HEK293 (cell line): ENCODE results near the gene GMPR2.

ENCODE experiments used
- FEZF1 ChIP-seq: fragments of 450-650 bp; formaldehyde crosslinking; IDR thresholded peaks from 2 replicates; pipeline ENCODE4 v1.5.1; 2016; ENCODE audit warnings: missing biosample characterization, missing genetic modification characterization
- KLF10 ChIP-seq: fragments of 450-650 bp; IDR thresholded peaks from 2 replicates; pipeline ENCODE4 v1.5.1; 2018; ENCODE audit warnings: missing biosample characterization, mild to moderate bottlenecking, missing genetic modification characterization
- SP3 ChIP-seq: fragments of 450-650 bp; formaldehyde crosslinking; IDR thresholded peaks from 2 replicates; pipeline ENCODE4 v1.5.1; 2016; ENCODE audit warnings: missing biosample characterization, missing genetic modification characterization
- ZFP3 ChIP-seq: fragments of 450-650 bp; formaldehyde crosslinking; IDR thresholded peaks from 2 replicates; pipeline ENCODE4 v1.5.1; 2016; ENCODE audit warnings: low read depth, missing biosample characterization, missing genetic modification characterization
- ZNF2 ChIP-seq: fragments of 450-650 bp; formaldehyde crosslinking; IDR thresholded peaks from 2 replicates; pipeline ENCODE4 v1.5.1; 2016; ENCODE audit warnings: missing biosample characterization, missing genetic modification characterization
- ZNF324 ChIP-seq: fragments of 450-650 bp; formaldehyde crosslinking; IDR thresholded peaks from 2 replicates; pipeline ENCODE4 v1.5.1; 2016; ENCODE audit warnings: missing biosample characterization, missing genetic modification characterization
- ZNF335 ChIP-seq: fragments of 450-650 bp; formaldehyde crosslinking; conservative IDR thresholded peaks from 2 replicates; pipeline ENCODE4 v1.5.1; 2016; ENCODE audit warnings: missing biosample characterization, missing genetic modification characterization
- ZNF394 ChIP-seq: fragments of 450-650 bp; formaldehyde crosslinking; IDR thresholded peaks from 2 replicates; pipeline ENCODE4 v1.5.1; 2016; ENCODE audit warnings: missing biosample characterization, missing genetic modification characterization, mild to moderate bottlenecking, moderate library complexity, borderline replicate concordance
- ZNF658 ChIP-seq: fragments of 450-650 bp; formaldehyde crosslinking; IDR thresholded peaks from 2 replicates; pipeline ENCODE4; 2016; ENCODE audit warnings: missing biosample characterization, missing genetic modification characterization
- ZNF791 ChIP-seq: fragments of 450-650 bp; formaldehyde crosslinking; IDR thresholded peaks from 2 replicates; pipeline ENCODE4 v1.5.1; 2016; ENCODE audit warnings: missing biosample characterization, missing genetic modification characterization
- TF ChIP-seq, protein P1 (sequence below): fragments of 450-650 bp; formaldehyde crosslinking; IDR thresholded peaks from 2 replicates; pipeline ENCODE4 v1.5.1; 2016; ENCODE audit warnings: missing biosample characterization, missing genetic modification characterization
- TF ChIP-seq, protein P2 (sequence below): fragments of 450-650 bp; formaldehyde crosslinking; IDR thresholded peaks from 2 replicates; pipeline ENCODE4 v1.5.1; 2016; ENCODE audit warnings: missing biosample characterization, missing genetic modification characterization, low read depth
- TF ChIP-seq, protein P3 (sequence below): fragments of 450-650 bp; formaldehyde crosslinking; IDR thresholded peaks from 2 replicates; pipeline ENCODE4 v1.5.1; 2017; ENCODE audit warnings: missing biosample characterization, missing genetic modification characterization
- TF ChIP-seq, protein P4 (sequence below): fragments of 450-650 bp; formaldehyde crosslinking; conservative IDR thresholded peaks from 2 replicates; pipeline ENCODE4 v1.5.1; 2016; ENCODE audit warnings: low read depth, missing biosample characterization, missing genetic modification characterization
- TF ChIP-seq, protein P5 (sequence below): fragments of 450-650 bp; formaldehyde crosslinking; IDR thresholded peaks from 2 replicates; pipeline ENCODE4 v1.5.1; 2016; ENCODE audit warnings: missing biosample characterization, missing genetic modification characterization
- TF ChIP-seq, protein P6 (sequence below): fragments of 450-650 bp; formaldehyde crosslinking; IDR thresholded peaks from 2 replicates; pipeline ENCODE4 v1.5.1; 2016; ENCODE audit warnings: missing biosample characterization, missing genetic modification characterization
- TF ChIP-seq, protein P7 (sequence below): fragments of 450-650 bp; formaldehyde crosslinking; IDR thresholded peaks from 2 replicates; pipeline ENCODE4 v1.5.1; 2016; ENCODE audit warnings: missing biosample characterization, missing genetic modification characterization

The GMPR2 gene

DNA sequence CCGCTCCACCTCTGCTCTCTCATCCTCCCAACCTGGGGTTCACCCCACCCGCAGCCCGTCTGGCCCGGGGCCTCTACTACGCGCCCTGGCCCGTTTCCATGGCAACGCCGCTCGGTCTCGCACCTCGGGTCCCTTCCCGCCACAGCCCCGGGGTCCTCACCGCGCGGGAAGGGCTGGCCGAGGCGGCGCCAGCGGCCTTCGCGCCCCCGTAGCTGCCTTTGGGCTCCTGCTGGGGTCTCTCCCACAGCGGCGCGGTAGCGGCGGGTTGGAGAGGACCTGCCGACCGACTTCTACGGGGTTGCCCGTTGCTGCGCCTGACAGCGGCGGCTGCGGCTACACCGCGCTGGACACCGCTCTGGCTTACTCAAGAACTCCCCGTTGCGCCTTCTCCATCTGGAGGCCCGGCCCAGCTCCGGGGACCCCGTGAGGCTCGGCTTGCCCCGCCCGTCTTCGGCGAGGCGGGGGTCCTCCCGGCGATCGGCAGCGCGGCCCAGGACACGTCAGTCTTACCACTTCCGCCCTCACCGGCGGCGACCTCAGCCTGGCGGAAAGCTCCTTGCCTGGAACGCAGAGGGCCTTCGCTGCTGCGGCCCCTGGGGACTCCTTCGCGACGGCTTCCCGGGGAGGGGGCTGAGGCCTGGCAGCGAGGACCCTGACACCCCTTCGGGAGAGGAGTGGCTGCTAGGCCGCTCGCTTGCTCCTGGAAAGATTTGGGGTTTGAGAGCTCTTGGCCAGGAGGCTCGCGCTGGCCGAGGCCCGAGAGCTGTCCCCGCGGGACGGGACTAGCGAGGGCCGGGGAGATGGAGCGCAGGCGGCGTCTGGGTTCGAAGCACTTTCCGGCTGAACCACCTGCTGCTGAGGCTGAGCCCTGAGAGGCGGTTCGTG is 37.3 kb upstream of the GMPR2 start, which contains the start of gene TM9SF1 (continued):
- TF ChIP-seq, protein P1, sequence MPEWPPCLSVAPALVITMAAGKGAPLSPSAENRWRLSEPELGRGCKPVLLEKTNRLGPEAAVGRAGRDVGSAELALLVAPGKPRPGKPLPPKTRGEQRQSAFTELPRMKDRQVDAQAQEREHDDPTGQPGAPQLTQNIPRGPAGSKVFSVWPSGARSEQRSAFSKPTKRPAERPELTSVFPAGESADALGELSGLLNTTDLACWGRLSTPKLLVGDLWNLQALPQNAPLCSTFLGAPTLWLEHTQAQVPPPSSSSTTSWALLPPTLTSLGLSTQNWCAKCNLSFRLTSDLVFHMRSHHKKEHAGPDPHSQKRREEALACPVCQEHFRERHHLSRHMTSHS (tag by site-specific recombination) = no peak
- TF ChIP-seq ZFP3 (tag by site-specific recombination) (no peak), KLF10 (peak; percentile 64; the same call in 1 of the 2 replicates), ZNF658 (no peak), ZNF335 (tag by site-specific recombination) (peak; percentile 100), FEZF1 (tag by site-specific recombination) (no peak; the same call in 1 of the 2 replicates), SP3 (tag by site-specific recombination) (peak; percentile 78), ZNF2 (tag by site-specific recombination) (0 out of 2 replicates have a peak, but pooled peaks have one; percentile 63), ZNF791 (tag by site-specific recombination) (no peak), ZNF324 (tag by site-specific recombination) (peak; percentile 88; the same call in 1 of the 2 replicates), ZNF394 (tag by site-specific recombination) (peak; percentile 52; the same call in 1 of the 2 replicates)
- TF ChIP-seq, protein P2, sequence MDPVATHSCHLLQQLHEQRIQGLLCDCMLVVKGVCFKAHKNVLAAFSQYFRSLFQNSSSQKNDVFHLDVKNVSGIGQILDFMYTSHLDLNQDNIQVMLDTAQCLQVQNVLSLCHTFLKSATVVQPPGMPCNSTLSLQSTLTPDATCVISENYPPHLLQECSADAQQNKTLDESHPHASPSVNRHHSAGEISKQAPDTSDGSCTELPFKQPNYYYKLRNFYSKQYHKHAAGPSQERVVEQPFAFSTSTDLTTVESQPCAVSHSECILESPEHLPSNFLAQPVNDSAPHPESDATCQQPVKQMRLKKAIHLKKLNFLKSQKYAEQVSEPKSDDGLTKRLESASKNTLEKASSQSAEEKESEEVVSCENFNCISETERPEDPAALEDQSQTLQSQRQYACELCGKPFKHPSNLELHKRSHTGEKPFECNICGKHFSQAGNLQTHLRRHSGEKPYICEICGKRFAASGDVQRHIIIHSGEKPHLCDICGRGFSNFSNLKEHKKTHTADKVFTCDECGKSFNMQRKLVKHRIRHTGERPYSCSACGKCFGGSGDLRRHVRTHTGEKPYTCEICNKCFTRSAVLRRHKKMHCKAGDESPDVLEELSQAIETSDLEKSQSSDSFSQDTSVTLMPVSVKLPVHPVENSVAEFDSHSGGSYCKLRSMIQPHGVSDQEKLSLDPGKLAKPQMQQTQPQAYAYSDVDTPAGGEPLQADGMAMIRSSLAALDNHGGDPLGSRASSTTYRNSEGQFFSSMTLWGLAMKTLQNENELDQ (tag by site-specific recombination) = no peak
- TF ChIP-seq, protein P3, sequence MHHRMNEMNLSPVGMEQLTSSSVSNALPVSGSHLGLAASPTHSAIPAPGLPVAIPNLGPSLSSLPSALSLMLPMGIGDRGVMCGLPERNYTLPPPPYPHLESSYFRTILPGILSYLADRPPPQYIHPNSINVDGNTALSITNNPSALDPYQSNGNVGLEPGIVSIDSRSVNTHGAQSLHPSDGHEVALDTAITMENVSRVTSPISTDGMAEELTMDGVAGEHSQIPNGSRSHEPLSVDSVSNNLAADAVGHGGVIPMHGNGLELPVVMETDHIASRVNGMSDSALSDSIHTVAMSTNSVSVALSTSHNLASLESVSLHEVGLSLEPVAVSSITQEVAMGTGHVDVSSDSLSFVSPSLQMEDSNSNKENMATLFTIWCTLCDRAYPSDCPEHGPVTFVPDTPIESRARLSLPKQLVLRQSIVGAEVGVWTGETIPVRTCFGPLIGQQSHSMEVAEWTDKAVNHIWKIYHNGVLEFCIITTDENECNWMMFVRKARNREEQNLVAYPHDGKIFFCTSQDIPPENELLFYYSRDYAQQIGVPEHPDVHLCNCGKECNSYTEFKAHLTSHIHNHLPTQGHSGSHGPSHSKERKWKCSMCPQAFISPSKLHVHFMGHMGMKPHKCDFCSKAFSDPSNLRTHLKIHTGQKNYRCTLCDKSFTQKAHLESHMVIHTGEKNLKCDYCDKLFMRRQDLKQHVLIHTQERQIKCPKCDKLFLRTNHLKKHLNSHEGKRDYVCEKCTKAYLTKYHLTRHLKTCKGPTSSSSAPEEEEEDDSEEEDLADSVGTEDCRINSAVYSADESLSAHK (tag by site-specific recombination) = 0 out of 2 replicates have a peak, but pooled peaks have one; percentile 17
- TF ChIP-seq, protein P4, sequence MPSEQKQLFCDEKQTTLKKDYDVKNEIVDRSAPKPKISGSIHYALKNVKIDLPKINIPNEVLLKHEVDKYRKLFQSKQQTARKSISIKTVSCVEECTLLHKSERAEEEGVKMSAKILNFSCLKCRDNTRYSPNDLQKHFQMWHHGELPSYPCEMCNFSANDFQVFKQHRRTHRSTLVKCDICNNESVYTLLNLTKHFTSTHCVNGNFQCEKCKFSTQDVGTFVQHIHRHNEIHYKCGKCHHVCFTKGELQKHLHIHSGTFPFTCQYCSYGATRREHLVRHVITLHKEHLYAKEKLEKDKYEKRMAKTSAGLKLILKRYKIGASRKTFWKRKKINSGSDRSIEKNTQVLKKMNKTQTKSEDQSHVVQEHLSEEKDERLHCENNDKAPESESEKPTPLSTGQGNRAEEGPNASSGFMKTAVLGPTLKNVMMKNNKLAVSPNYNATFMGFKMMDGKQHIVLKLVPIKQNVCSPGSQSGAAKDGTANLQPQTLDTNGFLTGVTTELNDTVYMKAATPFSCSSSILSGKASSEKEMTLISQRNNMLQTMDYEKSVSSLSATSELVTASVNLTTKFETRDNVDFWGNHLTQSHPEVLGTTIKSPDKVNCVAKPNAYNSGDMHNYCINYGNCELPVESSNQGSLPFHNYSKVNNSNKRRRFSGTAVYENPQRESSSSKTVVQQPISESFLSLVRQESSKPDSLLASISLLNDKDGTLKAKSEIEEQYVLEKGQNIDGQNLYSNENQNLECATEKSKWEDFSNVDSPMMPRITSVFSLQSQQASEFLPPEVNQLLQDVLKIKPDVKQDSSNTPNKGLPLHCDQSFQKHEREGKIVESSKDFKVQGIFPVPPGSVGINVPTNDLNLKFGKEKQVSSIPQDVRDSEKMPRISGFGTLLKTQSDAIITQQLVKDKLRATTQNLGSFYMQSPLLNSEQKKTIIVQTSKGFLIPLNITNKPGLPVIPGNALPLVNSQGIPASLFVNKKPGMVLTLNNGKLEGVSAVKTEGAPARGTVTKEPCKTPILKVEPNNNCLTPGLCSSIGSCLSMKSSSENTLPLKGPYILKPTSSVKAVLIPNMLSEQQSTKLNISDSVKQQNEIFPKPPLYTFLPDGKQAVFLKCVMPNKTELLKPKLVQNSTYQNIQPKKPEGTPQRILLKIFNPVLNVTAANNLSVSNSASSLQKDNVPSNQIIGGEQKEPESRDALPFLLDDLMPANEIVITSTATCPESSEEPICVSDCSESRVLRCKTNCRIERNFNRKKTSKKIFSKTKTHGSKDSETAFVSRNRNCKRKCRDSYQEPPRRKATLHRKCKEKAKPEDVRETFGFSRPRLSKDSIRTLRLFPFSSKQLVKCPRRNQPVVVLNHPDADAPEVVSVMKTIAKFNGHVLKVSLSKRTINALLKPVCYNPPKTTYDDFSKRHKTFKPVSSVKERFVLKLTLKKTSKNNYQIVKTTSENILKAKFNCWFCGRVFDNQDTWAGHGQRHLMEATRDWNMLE = peak; percentile 57; the same call in 1 of the 2 replicates
- TF ChIP-seq, protein P5, sequence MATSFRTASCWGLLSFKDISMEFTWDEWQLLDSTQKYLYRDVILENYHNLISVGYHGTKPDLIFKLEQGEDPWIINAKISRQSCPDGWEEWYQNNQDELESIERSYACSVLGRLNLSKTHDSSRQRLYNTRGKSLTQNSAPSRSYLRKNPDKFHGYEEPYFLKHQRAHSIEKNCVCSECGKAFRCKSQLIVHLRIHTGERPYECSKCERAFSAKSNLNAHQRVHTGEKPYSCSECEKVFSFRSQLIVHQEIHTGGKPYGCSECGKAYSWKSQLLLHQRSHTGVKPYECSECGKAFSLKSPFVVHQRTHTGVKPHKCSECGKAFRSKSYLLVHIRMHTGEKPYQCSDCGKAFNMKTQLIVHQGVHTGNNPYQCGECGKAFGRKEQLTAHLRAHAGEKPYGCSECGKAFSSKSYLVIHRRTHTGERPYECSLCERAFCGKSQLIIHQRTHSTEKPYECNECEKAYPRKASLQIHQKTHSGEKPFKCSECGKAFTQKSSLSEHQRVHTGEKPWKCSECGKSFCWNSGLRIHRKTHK (tag by site-specific recombination) = no peak
- TF ChIP-seq, protein P6, sequence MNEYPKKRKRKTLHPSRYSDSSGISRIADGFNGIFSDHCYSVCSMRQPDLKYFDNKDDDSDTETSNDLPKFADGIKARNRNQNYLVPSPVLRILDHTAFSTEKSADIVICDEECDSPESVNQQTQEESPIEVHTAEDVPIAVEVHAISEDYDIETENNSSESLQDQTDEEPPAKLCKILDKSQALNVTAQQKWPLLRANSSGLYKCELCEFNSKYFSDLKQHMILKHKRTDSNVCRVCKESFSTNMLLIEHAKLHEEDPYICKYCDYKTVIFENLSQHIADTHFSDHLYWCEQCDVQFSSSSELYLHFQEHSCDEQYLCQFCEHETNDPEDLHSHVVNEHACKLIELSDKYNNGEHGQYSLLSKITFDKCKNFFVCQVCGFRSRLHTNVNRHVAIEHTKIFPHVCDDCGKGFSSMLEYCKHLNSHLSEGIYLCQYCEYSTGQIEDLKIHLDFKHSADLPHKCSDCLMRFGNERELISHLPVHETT (tag by site-specific recombination) = no peak; the same call in 1 of the 2 replicates
- TF ChIP-seq, protein P7, sequence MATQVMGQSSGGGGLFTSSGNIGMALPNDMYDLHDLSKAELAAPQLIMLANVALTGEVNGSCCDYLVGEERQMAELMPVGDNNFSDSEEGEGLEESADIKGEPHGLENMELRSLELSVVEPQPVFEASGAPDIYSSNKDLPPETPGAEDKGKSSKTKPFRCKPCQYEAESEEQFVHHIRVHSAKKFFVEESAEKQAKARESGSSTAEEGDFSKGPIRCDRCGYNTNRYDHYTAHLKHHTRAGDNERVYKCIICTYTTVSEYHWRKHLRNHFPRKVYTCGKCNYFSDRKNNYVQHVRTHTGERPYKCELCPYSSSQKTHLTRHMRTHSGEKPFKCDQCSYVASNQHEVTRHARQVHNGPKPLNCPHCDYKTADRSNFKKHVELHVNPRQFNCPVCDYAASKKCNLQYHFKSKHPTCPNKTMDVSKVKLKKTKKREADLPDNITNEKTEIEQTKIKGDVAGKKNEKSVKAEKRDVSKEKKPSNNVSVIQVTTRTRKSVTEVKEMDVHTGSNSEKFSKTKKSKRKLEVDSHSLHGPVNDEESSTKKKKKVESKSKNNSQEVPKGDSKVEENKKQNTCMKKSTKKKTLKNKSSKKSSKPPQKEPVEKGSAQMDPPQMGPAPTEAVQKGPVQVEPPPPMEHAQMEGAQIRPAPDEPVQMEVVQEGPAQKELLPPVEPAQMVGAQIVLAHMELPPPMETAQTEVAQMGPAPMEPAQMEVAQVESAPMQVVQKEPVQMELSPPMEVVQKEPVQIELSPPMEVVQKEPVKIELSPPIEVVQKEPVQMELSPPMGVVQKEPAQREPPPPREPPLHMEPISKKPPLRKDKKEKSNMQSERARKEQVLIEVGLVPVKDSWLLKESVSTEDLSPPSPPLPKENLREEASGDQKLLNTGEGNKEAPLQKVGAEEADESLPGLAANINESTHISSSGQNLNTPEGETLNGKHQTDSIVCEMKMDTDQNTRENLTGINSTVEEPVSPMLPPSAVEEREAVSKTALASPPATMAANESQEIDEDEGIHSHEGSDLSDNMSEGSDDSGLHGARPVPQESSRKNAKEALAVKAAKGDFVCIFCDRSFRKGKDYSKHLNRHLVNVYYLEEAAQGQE (tag by site-specific recombination) = peak; percentile 60
